ENCODE measurements around the gene ZBTB25.

ZBTB25 gene

DNA sequence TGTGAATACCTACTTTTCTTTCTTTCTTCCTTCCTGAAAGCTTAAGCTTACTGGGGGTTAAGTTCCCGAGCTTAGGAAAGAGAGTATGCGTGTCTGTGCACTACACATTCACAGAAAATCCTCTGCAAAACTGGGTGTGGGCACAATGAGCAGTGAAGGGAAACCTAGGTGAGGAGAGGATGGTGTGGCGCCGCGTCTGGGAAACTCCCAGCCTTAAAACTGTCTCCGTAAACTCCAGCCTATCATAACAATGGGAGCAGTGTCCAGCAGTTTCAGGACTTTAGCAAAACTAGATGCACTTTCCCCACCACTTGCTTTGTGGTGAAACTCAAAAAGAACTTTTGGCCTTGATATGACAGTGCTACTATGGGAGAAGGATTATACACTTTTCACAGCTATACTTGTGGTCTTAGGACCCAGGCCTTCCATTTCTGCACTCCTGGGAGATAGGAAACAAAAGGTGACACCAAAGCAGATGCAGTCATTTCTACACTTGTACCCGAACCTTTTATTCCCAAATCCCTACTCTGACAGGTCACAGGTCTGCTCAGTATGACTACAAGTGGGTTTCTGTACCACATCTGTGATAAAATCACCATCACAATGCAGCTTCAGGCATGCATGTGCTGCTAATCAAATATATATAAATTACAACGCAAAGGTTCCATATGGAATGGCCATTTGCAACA lies 27.9 kb downstream of the ZBTB25 start:
- DNase-seq, result no peak

DNA sequence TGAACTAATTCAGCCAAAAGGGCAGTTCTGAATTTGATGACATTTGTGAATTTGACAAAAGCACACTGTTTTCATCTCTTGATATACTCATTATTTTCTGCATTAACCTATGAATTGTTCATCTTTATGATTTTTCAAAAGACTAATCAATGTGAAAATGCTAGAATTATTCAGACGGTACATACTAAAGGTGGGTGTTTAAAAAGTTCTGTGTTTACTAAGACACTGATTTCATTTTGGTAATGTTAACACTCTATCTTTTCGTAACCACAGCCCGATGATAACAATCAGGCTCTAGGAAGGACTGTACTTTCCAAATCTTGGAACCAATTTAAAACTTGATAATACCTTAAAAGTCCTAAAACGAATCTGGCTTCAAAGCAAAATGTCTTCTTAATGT lies 28.9 kb downstream of the ZBTB25 start:
- no peak for DNase-seq

DNA sequence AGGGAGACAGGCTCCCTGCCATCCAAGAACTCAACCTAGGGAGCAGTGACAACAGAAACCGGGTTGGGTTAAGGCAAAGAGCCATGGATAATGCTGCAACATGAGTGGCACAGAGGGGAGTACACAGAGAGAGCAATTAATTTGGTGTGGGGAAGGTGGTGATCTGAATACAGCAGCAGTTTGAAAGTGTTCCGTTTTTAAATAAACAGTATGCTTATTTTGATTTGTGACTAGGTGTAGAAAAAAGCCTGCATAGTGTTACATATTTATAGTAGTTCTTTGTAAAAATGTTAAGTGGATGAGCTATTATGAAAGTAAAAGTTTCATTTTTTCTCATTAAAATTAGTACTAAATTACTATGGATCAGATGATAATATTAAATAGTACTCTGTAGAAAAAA lies 29.6 kb downstream of the ZBTB25 start:
- DNase-seq, result no peak

DNA sequence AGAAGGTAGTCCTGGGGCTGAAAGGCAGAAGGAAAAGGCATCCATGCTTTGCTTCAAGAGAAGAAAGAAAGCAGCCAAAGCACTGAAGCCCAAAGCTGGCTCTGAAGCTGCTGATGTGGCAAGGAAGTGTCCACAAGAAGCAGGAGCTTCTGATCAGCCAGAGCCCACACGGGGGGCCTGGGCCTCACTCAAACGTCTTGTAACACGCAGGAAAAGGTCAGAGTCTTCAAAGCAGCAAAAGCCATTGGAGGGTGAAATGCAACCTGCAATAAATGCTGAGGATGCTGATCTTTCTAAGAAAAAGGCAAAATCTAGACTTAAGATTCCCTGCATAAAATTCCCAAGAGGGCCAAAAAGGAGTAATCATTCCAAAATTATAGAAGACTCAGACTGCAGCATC lies 35.2 kb downstream of the ZBTB25 start:
- no peak for DNase-seq

DNA sequence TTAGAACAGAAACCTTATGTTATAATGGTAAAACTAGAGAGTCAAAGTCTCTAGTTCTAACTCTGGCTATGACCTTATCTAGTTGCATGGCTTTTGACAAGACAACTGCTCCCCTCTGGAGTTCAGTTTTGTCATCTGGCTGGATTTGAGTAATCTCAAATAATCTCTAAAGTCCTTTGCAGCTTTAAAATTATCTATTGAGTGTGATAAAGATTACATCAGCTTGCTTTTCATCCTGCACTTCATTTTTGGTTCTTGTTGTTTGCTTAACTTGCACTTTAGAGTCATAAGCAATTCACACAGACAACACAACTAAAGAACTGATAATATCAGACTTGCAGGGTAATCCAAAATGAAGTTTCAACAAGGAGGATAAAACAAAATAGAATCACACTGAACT lies 36.1 kb downstream of the ZBTB25 start:
- no peak for DNase-seq

DNA sequence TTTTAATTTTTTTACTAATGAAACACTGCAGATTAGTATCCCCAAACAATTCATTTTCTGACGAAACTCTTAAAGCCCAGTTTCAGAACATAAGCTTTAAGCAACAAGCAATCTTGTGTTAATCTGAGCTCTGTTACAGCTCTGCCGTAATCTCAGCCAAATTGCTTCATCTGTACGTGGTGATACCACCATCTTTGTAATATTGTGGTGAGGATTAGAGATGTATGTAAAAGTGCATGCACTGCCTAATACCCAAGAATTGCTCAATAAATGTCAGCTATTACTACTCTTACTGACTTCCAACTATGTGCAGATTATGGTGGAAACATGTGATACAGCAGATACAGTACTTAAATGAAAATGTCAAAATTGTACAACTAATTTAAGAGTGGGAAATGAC lies 36.5 kb downstream of the ZBTB25 start:
- DNase-seq, result no peak

DNA sequence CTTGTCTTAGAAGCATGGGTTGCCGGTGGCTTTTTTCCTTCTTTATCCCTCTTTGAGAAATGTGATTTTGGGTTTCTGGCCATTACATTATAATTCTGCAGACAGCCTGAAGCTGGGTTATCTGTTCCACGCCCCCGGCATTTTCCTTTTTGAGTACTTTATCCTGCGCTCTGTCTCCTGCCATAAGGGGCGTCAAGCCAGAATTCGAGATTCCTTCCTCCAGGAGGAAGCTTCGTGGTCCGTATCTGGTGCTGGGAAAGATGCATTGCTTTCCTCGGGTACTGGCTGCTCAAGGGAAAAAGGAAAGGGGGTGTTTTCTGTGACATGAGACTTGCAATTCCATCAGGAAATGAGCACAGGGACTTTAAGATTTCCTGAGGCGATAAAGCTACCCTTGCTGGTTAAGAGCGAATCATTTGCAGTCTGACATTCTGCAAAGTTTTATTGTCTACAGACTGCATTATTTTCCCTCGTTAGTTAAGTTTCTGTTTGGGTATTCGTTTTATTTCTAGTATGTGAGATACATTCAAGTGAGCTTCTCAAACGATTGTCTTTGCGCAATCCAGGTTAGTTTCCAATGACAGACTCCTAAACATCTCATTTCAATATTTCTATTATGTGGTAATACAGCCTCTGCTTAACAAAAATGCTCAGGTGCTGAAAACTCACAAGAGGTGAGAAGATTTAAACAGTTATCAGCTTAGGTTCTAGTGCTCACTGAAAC lies 37.6 kb downstream of the ZBTB25 start:
- DNase-seq, result peak; percentile 13

DNA sequence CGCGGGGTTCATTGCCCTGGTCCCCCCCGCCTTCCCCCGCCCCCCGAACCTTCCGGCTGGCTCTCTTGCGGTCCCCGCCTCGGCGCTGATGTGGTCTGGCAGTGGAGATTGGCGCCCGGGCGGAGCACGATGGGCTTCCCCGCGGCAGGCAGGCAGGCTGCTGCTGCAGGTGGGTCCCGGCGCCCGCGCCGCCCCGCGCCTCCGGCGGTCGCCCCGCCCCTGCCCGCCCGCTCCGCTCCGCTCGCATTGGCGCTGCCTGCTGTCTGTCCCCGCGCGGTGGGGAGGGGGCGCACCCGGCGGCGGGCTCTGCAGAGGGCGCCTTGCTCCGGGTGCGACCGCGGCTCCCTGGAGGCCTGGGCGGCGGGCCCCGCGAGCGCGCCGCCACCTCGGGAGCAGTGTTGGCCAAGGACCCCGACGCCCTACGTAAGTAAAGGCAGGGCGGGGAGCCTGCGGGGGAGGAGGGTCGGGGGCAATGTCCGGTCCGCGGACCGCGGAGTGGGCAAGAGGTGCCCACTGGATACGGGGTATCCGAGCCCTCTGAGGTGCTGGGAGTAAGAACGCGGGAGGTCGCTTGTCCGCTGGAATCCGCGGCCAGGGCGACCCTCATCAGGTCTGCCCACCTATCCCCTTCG lies 38.3 kb downstream of the ZBTB25 start, which contains the start of gene AKAP5:
TSS of gene AKAP5 (plus strand) at position 309 of the 632 bp plus-strand sequence. CDS start 2,896 bp downstream, outside the sequence.
- DNase-seq, result peak; percentile 49

DNA sequence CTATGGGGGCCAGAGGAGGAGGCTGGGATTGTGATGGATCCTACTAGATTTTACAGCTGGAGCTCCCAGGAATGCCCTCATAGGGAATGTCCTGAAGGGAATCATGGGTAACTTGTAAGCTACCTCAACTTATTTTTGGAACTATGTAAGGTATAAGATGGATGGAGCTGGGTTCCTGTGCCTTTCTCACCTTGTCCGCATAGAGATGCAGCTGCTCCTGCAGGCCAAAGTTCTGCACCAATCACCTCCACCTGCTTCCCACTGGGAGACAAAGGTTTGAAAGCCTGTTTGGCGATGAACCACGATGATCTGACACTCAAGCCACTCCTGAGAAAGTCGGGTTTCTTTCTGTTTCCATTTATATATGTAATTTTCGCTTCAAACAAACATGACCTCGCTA lies 39.0 kb downstream of the ZBTB25 start:
- DNase-seq, result no peak

DNA sequence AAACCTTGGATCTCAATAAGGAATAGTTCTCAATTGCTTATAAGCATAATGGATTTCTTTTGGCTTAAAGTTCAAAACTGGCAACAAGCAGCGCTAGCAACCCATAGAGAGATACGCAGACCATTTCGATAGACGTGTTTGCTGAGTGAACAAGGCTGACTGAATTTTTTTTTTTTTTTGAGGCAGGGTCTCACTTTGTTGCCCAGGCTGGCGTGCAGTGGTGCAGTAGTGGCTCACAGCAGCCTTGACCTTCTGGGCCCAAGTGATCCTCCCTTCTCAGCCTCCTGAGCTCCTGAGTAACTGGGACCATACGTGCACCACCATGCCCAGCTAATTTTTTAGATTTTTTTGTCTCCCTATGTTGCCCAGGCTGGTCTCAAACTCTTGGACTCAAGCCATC lies 39.8 kb downstream of the ZBTB25 start:
- no peak for DNase-seq

DNA sequence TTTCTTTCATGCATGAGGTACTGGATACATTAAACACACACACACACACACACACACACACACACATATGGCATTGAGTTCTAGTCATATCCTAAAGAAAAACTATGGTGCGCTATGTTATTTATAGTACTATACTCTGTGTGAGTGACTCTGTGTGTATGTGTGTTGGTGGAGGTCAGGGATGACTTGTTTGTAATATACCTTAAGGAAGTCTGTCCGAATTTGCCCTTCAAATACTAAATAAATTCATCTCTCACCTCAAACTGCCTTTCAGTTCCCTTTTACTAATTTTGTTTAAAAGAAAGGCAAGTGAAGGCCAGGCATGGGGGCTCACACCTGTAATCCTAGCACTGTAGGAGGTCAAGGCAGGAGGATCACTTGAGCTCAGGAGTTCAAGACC lies 40.4 kb downstream of the ZBTB25 start:
- DNase-seq, result no peak

DNA sequence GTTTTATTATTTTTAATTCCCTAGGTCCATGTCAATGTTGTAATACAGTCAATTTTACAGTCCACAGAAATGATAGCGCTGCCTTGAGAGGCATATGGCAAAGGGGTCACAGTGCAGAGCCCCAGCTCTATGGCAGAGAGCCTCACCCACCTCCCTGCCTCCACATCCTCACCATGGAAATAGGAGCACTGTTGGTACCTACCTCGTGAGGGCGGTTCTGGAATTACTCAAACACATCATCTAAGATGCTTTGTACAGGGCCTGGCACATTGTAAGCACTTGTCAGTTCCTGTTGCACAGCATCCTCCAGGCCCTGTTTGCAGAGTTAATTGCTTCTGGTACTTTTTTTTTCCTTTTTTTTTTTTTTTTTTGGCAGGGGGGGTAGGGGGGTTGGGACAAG lies 42.4 kb downstream of the ZBTB25 start:
- DNase-seq, result no peak

DNA sequence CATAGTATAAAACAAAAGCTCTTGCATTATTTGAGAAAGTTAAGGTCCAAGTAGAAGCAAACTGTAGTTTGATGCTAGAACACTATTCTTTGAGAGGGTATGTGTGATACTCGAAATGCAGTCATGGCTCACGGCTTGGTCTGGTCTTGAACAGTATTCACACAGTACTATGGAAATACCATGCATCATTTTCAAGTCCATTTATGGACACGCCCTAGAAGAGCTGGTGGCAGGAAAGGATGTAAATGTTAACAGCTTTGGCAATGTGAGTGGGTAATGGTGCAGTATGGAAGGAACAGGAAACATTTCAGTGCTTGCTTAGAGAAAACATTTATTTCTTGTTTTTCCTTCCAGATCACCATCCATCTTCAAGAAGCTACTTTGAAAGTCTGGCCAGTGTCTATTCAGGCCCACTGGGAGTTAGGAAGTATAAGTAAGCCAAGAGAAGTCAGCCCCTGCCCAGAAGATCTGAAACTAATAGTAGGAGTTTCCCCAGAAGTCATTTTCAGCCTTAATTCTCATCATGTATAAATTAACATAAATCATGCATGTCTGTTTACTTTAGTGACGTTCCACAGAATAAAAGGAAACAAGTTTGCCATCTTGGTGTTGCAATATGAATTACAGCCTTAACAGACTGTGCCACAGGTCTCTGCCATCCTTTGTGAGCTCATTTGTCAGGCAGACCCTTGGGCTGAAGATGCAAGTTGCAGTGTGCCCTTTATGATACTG lies 44.1 kb downstream of the ZBTB25 start:
- DNase-seq, result no peak

DNA sequence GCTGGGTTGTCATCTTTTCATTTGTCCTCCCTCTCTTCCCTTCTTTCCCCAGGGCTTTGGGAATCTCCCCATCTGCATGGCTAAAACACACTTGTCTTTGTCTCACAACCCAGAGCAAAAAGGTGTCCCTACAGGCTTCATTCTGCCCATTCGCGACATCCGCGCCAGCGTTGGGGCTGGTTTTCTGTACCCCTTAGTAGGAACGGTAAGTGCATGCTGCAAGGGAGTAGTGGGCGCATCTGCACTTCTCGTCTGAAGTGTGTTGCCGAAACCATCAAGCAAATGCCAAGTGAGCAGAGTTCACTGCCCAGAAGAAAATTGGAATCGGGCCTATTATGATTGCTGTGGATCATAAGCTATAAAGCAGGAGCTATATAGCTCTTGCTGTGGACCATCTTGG lies 49.0 kb downstream of the ZBTB25 start:
- no peak for DNase-seq

DNA sequence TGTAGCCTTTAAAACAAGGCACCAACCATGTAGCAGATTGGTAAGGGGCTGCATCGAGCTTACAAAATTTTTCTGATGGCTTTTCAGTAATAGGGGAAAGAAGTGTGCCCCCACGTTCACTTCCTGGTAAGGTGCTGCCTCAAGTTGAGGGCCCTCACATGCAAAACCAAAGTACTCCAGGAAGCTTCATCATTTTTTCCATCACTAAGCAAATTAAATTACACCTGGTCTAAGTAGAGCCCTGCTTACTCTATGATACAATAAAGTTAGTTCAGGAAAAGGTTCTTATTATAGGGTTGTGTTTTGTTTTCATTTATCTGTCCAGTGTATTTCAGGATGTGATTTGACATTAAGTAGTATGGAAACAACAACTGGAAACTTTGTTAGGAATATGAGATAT lies 53.4 kb downstream of the ZBTB25 start:
- no peak for DNase-seq

DNA sequence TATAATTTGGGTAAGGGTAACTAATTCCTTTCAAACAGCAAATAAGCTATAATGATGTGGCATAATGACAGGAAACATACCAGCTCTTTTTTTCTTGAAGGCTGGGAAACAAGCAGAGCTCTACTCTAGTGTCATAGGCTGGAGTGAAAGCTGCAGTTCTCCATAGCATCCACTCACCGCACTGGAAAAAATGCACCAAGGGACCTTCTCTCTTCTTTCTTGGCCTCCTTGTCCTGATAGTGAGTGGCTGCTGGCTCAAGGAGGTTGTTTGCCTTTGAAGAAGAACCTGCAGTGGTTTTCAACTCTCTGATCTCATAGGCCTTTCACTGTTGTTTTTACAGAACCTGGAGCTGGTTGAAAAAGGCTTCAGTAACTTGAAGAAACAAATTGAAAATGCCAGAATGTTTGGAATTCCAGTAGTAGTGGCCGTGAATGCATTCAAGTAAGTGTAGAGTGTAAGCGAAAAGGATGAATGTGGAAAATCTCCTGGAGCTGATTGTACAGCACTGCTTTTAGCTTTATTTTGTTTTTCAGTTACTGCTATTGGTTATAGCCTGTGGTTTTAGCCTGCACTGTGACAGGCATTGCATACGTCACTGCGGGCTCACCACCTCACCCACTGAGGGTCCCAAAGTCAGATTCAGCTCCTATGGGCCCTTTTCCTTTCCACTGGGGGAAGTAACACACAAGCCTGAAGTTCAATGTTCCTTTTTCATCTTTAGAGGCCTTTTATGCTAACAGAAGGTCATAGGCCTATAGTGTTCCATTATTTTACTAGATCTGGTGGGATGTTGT lies 55.6 kb downstream of the ZBTB25 start:
- peak; percentile 18 for DNase-seq

DNA sequence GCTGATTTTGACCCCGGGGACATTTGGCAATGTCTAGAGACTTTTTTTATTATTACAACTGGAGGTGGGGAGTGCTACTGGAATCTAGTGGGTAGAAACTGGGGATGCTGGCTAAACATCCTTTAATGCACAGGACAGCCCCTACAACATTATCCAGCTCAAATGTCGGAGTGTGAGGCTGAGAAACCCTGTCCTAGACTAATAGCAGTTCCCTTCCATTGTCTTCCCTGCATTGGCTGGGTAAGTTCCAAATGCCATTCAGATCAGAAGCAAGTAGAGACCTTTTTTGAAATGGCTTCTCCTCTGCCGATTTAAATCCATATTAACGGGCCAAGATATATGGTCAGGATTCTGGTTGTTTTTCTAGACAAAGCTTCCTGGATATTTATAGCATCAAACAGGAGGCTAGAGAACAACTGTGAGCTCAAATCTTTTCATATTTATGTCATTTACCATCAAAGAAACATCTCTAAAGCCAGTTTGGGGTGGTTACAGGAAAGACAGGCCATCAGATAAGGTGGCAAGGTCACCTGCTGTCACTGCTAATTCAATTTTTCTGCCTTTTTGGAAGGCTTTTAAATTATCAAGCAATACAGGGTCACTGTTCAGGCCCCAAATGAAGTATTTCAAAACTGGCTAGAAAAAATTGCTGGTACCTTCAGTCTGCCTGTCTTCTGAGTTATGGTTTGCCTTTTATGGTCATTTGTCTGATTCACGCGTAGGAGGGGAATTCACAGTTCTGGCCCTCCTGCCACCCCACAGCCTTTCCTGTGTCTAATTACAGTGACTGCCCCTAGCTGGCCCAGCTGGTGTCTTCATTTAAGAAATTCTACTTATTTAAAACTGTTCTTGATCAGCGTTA lies 58.4 kb downstream of the ZBTB25 start:
- peak; percentile 73 for DNase-seq

DNA sequence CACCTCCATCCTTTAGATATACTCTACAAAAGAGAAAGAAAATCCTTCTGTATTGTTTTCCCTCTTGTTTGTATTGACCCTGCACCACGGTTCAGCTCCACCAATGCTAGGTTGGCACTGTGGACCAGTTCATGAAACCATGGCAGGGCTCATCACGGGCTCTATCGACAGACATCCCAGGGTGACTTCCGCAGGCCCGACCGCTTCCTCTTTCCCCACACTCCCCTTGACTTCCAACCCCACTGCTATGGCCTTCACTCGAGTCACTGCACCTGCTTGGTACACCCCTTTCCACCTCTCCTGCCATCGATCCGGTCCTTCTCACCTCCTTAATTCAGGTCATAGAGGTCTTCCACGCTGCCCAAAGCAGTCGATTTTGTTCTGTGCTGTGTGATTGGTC lies 59.5 kb downstream of the ZBTB25 start:
- DNase-seq, result no peak

DNA sequence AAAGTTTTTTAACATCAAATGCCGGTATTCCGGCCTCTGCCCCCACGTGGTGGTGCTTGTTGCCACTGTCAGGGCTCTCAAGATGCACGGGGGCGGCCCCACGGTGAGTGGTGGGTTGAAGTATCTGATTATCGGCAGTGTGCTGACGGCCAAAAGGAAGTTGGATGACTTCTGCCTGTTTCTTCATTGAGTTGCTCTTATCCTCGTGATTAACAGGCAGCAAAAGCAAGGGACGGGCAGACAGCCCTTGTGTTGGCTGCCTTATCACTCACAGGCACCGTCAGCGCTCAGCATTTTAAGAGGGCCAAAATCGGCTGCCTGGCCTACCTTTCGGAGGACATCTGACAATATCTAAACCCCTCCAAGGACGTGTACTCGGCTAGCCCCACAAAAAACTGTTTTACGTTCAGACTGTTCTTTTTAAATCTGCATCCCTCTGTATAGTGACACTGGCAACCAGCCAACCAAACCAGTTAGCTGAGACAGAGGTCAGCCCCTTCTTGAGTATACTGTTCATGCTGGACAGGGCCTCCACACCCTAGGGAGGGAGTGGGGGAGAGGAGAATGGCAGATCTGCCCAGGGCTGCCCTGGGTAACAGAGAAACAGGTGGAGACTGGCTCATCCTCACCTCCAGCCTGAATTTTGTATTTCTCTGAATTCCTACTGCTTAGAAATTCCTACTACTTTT lies 61.2 kb downstream of the ZBTB25 start:
- no peak for DNase-seq

DNA sequence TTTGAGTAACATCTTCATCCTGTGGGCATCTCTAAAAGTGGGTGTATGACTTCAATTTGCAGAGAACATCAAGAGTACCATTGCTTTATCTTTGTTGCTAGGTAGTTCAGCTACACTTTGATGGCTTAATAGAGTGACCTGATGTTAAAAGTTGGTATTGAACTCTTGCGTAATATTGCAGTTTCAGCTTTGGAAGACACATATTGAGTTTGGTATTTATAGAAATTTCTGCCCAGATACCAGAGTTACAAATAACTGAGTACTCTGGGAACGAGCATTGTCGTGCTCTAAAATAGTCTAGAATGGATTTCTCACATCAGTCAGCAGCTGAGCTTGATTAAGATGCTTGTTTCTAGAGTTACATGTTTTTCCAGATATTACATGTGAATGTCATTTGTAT lies 63.1 kb downstream of the ZBTB25 start:
- DNase-seq, result no peak

DNA sequence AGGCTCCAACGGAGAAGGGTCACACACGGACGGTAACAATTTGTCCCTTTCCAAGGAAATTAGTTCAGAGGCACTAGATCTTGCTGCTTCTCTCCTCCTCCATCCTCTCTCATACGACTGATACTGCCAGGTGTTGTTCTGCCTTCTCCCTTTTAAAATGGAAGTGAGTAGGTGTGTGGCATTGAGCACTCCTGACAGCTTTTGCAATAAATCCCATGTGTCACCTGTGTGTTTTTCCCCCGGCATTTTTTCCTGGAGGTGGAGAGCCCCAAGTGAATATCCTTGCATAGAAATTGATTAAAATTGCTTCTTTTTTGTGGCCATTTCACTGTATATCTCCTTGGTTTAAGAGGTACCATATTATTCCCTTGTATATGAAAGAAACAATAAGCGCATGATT lies 64.5 kb downstream of the ZBTB25 start:
- no peak for DNase-seq
